ENCODE results near the gene AMOTL1.
"Not testable (repeated sequence)": the region's sequence is repeated elsewhere in the genome, so short reads cannot be mapped to it uniquely, and the experiment has no call there.

The AMOTL1 gene

GRCh38 chr11:94794287-94795168, 26.4 kb downstream of the AMOTL1 start:
- DNase-seq, result peak; percentile 19

DNA sequence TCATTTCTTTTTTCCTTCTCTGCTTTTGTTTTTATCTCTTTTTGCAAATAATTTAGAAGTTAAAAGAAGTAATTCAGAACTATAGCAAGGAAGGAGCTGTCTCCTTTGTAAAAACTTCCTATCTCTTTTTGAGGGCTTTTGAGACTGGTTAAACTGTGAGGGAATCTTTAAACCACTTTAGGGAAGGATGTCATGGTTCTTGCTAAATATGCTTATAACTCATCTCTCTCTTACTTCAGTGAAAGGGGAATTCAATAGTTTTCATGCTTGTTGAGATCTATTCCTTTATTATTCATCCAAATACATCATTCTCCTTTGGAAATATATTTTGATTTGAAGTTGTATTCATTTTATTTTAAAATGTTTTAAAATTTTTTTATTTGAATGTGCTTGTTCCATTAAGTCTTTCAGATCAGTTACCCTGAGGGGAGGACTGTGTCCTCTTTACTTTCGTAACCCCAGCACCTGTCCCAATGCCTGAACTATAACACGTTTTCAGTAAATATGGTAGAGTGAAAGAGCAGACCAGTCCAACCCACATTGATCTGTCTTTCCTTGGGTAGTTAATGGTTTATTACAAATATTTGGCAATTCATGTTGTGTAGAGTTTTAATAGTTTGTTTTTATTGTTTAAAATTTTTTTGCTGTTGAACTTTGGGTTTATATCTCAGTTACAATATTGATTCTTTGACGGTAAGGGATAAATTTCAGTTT, 27.5 kb downstream of the AMOTL1 start:
- DNase-seq, result no peak

GRCh38 chr11:94796190-94796580, 28.0 kb downstream of the AMOTL1 start:
- DNase-seq, result no peak

GRCh38 chr11:94796863-94797262, 28.7 kb downstream of the AMOTL1 start:
- DNase-seq, result no peak

DNA sequence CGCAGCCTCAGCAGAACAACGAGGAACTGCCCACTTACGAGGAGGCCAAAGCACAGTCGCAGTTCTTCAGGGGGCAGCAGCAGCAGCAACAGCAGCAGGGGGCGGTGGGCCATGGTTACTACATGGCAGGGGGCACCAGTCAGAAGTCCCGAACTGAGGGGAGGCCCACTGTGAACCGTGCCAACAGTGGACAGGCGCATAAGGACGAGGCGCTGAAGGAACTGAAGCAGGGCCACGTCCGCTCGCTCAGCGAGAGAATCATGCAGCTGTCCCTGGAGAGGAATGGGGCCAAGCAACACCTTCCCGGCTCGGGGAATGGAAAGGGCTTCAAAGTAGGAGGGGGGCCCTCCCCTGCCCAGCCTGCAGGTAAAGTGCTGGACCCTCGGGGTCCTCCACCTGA, 31.6 kb downstream of the AMOTL1 start:
- DNase-seq, result no peak

DNA sequence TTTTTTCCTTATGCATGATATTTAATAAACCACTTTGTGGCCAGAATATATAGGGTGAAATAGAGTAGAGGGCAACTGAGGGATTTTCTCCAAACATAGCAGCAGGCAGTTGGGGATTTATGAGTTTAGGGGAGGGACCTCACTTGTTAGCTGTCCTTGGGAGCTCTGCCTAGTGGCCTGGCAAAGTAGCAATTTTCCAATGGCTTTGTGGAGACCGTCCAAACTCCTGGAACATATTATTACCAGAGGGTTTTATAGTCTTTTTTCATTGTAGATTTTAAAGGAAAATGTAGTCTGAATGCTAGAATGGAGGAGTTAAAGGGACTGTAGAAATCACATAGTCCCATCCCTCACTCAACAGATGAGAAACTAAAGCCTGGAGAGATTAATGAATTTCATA, 32.3 kb downstream of the AMOTL1 start:
- DNase-seq, result no peak

DNA sequence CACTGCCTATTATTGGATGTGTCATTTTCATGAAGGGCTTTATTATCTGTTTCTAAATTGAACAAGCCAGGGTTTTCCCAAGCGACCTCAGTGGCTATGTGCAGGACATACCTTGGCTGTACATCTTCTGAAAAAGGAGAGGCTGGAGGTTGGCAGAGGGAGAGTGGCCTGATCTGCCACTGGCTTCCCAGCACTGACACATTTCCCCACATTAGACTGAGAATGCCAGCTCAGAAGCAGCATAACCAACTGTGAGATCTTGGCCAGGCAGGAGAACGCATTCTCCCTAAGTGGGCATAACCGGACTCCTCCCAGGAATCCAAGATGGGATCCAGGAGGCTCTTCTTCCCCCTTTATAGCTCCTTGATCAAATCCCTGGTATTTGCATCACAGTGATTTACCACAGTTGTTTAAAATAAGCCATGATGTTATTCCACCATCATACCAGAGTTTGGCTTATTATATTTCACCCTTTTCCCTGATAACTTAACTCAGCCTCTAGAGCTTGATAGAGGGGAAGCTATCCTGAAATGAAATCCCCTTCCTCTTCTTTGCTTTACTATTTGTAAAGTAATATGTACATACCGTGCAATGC, 33.8 kb downstream of the AMOTL1 start:
- DNase-seq, result no peak

DNA sequence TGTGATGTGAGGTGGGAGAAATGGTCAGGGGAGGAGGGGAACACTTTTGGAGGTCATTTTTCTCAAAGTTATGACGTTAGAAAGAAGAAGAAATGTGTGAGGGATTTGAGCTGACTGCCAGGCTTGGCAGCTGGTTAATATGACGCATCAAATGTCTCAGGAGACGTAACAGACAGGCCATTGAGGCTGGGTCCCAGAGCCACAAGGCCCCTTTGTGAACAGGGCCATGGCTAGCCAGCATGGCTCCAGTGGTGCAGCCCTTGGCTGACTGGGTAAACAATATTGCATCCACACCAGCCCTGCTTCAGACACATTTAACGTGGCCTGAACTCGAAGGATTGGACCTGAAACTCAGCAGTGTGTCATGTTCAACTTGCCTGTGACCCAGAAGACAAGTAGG, 34.3 kb downstream of the AMOTL1 start:
- DNase-seq, result no peak

DNA sequence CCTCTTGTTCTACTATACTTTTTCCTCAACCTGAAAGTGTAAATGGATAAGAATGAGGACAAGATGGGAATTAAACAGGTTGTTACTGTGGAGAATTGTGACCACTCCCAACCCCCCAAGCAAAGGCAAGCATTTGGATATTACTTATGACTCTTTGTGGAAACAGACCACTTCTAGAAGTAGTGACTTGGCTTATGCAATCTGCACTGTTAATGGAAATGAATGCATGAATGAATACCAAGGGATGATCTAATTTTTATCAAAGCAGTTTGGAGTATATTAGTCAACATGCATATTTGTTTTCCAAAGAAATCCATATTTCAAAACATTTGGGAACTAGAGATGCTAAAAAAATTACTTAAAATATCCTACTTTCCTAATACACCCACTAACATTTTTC, 35.3 kb downstream of the AMOTL1 start:
- DNase-seq, result no peak

DNA sequence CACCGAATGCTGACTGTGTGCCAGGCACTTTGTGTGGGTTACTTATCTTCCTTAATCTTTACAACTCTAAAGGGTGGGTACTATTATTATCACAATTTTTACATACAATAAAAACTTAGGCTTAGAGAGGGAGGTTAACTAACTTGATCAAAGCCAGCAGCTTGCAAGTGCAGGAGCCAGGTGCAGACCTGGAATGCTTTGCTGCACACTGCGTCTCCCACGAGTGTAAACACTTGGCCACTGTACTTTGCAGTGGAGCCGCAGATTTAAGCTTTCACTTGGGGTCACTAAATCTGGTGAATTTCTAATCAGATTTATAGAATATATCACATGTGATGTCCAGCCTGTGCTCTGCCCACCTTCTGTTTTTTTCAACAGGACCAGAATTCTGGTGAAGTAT, 36.7 kb downstream of the AMOTL1 start:
- DNase-seq, result no peak

DNA sequence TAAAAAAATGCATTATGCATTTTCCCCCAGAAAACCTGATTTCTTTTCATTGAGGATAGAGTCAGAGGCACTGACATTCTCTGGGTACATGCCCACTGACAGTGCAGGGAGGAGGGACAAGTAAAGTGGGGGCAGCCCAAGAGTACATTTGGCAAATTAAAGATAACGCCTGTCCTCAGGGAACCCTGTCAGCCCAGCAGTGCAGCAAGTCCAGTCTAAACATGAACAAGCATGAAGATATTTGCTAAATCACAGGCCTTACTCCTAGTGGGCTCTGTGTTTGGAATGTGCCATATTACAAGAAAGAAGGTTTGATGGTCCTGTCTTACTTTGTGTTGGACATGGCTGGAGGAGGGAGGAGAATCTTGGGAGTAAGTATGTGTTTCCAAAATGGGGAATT, 37.9 kb downstream of the AMOTL1 start:
- DNase-seq, result no peak

GRCh38 chr11:94806419-94806818, 38.3 kb downstream of the AMOTL1 start:
- DNase-seq, result no peak

DNA sequence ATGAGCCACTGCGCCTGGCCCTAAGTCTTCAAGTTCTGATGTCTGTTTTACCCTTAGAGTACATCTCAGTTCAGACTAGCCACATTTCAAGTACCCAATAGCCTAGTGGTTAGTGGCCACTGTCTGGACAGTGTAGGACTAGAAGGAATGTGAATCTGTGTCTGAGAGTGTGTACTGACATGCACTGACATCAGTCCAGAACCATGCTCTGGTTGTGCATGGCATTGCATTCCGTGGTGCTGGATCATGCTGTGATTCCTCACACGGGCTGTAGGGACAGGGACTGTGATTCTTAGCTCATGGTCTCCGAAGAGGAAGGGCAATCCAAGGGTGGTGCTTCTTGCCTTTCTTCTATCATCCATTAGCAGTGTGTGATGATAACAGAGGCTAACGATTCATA, 41.1 kb downstream of the AMOTL1 start:
- no peak for DNase-seq

DNA sequence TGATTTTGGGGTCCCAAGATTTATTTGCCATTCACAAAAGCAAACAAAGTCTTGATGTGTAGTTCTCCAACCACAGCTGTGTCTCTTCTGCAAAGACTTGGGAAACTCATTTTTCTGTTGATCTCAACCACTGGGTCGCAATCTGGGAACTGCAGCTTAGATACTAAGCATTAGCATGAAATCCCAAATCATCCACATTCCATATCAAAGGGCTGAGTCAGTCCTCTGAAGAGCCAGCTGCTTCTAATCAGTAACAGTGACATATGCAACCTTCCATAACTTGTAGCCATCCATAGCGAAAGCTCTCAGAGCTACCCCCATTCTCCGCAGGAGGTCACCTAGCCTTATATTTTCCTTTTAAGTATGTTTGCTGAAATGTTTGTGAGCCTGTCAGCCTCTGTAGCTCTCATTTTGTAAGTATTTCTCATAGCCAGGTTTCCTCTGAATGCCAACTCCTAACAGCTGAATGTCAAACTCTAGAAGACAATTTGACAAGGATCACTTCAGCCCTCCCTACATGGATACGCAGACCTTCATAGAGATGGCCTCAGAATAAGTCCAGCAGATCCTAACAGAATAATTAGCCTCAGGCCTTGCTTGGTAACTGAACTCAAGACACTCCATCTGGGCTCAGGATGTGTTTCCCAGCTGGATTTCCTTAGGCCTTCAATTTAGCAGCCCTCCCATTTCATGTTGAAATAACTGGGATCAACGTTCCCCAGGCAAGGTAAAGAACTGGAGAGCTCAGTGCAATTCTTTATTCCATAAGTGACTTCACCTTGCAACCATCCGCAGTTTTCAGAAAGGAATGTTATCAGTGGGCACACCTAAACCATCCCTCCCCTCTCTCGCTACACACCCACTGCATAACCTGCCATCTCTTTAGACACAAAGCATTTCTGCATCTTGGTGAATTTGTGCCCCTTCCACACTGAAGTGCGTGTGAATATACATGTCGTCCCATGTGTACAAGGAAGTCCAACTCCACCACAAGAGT, 44.9 kb downstream of the AMOTL1 start:
- DNase-seq, result not testable (repeated sequence)

GRCh38 chr11:94814272-94814976, 46.3 kb downstream of the AMOTL1 start:
- DNase-seq, result no peak

GRCh38 chr11:94815705-94816344, 47.7 kb downstream of the AMOTL1 start:
- DNase-seq, result no peak

DNA sequence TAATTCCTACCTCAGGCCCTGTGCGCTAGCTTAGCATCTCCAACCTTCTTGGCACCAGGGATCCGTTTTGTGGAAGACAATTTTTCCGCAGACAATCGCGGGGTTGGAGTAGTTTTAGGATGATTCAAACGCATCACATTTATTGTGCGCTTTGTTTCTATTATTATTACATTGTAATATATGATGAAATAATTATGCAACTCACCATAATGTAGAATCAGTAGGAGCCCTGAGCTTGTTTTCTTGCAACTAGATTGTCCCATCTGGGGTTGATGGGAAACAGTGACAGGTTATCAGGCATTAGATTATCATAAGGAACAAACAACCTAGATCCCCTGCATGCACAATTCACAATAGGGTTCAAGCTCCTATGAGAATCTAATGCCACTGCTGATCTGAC, 52.3 kb downstream of the AMOTL1 start:
- DNase-seq, result no peak

DNA sequence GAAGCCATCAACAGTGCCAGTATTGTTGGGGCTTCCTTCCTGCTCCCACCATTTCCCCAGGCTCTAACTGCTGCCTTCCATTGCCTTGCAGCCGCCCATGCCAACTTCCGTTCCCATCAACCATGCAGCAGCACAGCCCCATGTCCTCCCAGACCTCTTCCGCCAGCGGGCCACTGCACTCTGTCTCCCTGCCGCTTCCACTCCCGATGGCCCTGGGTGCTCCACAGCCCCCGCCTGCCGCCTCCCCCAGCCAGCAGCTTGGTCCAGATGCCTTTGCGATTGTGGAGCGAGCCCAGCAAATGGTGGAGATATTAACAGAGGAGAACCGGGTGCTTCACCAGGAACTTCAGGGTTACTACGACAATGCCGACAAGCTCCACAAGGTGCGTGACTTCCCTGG, 53.3 kb downstream of the AMOTL1 start:
- no peak for DNase-seq

DNA sequence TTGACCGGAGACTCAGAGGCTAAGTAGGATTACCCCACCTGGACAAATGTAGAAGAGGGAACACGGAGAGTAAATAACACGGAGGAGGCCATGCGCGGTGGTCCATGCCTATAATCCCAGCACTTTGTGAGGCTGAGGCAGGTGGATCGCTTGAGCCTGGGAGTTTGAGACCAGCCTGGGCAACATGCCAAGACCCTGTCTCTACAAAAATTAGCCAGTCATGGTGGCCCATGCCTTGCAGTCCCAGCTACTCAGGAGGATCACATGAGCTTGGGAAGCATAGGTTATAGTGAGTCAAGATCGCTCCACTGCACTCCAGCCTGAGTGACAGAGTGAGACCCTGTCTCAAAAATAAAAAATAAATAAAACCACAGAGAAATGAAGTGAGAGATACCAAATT, 53.9 kb downstream of the AMOTL1 start:
- no peak for DNase-seq

DNA sequence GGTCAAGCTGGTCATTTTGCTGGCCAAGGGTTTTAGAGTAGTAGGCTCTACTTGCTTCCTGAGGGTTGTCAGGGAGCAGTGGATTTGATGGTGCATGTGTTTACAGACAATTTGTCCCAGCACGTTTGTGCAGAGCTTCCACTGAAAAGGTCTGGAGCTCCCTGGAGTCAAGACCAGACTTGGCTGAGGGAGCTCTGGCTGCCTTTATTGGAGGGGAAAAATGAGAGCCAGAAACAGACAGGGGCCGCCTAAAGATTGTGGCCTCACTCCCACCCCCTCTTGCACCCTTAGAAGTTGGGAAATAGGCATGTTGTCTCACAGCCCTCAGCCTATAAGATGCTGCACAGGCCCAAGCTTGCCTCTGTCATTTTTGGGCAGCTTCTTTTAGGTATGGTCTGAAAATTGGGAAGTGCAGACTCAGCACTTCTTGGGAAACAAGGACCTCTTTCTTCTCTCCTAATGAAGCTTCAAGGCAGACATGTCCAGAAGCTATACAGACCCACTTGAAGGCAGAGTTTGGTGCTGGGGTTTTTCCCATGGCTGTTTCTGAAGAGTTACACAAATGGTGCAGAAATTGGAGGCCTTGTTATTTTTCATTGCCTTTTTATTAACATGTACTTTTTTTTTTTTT, 55.1 kb downstream of the AMOTL1 start:
- DNase-seq, result no peak

- DNase-seq, result no peak
These were observed 56.9 kb downstream of the AMOTL1 start for GRCh38 chr11:94825031-94825430.
